Testis (tissue), 2 donors: ENCODE measurements around the gene DYNLL1.

Experiments used
- CTCF ChIP-seq, 3 experiments: fragments of 450-650 bp in 2 of 3; fragments of 200-600 bp in 1 of 3; sonication (generic) in 1 of 3; IDR thresholded peaks; one replicate each; pipeline ENCODE4 v1.5.1; 2016 to 2019; ENCODE audit warnings: antibody characterized with exemption in 3 of 3, mild to moderate bottlenecking in 2 of 3, moderate library complexity in 1 of 3
- POLR2A ChIP-seq: fragments of 450-650 bp; IDR thresholded peaks from one replicate; pipeline ENCODE4 v1.6.1; 2017; ENCODE audit warnings: antibody characterized with exemption, mild to moderate bottlenecking, moderate library complexity

- TF ChIP-seq CTCF (IDR thresholded peaks at IDR 0.05) (no peak), POLR2A (no peak)
Measured at GRCh38 chr12:120470150-120470784, 25.6 kb upstream of the DYNLL1 start.
